Psoas muscle (tissue), 8 donors: ENCODE results near the gene TECPR2. TPM values are rescaled to one million over a fixed set of nuclear protein-coding genes. Genes with fewer than 3 reads are reported as not detected.

Source experiments
- ATAC-seq, 4 donors: fragments of 200-7000 bp; cut with Tn5 transposase; one replicate each; pipeline ENCODE4 v1.9.1; 2020; ENCODE audit warnings: moderate library complexity in 3 of 4, mild to moderate bottlenecking in 2 of 4
- DNase-seq, 2 donors: peaks; one replicate each; pipeline ENCODE4 v3.0.0-alpha.2; 2020
- H3K27ac ChIP-seq: fragments of 200-600 bp; one replicate; pipeline ENCODE4 v1.8.0; 2022
- H3K27me3 ChIP-seq, 3 donors: fragments of 200-600 bp in 1 of 3; one replicate each; pipeline versions ENCODE4 v1.6.1 to v1.8.0; 2013 to 2022; ENCODE audit warnings: low read length in 2 of 3, mild to moderate bottlenecking in 2 of 3, moderate library complexity in 1 of 3; ENCODE audit not compliant: insufficient read depth in 3 of 3
- H3K36me3 ChIP-seq, 2 donors: fragments of 200-600 bp in 1 of 2; one replicate each; pipeline versions ENCODE4 v1.6.1 to v1.8.0; 2013 to 2022; ENCODE audit warnings: low read depth in 1 of 2, mild to moderate bottlenecking in 1 of 2, moderate library complexity in 1 of 2; ENCODE audit not compliant: insufficient read depth in 1 of 2
- H3K4me1 ChIP-seq: fragments of 200-600 bp; one replicate; pipeline ENCODE4 v1.8.0; 2022
- H3K4me3 ChIP-seq: fragments of 200-600 bp; one replicate; pipeline ENCODE4 v1.8.0; 2022; ENCODE audit warnings: mild to moderate bottlenecking
- H3K9me3 ChIP-seq: fragments of 200-600 bp; one replicate; pipeline ENCODE4 v1.8.0; 2022
- WGBS, 3 donors: extraction: QIAGEN DNeasy Blood & Tissue Kit; methylation state at CpG; one replicate each; pipeline versions ENCODE4 v1.1.6 to v1.1.7; 2013; 5-methylcytosine and 5-hydroxymethylcytosine counted together
- intact Hi-C, 2 donors: fragments of 100-400 bp; cut with DNase I; formaldehyde crosslinking; loops; one replicate each; pipeline versions ENCODE4 v1.11.0 to v1.14.2; 2022
- polyA plus RNA-seq, 3 donors: library from polyadenylated mRNA; stranded (reverse); fragments of 200-250 nt; gene quantifications; one replicate each; pipeline ENCODE4 v1.2.3, GENCODE V29; 2013
- total RNA-seq, 4 donors: library from RNA; stranded (reverse); fragmentation: NEBNext Ultra II Directional in 2 of 4; extraction: Animal tissue kit (Norgen Biotek cat#: 25700) in 2 of 4; gene quantifications; one replicate each; pipeline versions ENCODE4 v1.2.1 to v1.2.4, GENCODE V29; 2021 to 2023
- TF ChIP-seq, protein P1 (sequence below): fragments of 200-600 bp; IDR thresholded peaks from one replicate; pipeline ENCODE4 v1.8.0; 2022; ENCODE audit warnings: antibody characterized with exemption
- donor health status: healthy with polysubstance abuse.
- donor health status: DM: no; HTN: no; CAD: no; lungs with moderate emphysema.
- donor health status: Bipolar disorder and iron deficiency.
- donor health status: healthy.
- donor health status: DM: yes; HTN: yes; CAD: no.
- donor health status: DM: no; HTN: no; CAD: no.
- donor health status: DM: no; HTN: no; CAD: no.
- donor health status: DM: yes; HTN: yes; CAD: no.

The TECPR2 gene
- total and polyA plus RNA-seq, 7 donors = 5.7 to 22.5 (median 16.4) TPM

- WGBS, 3 donors = 78 to 82% (median 80%) methylated on average over 10 of the region's 10 CpGs
- H3K9me3 ChIP-seq = no peaks in the 10 kb centered on the region
- H3K27me3 ChIP-seq = peaks cover 0 to 35% (median 14%) of the 10 kb centered on the region in 3 donors
- no peak for ATAC-seq
- H3K4me1 ChIP-seq = peaks cover 3% of the 10 kb centered on the region
- TF ChIP-seq, protein P1, sequence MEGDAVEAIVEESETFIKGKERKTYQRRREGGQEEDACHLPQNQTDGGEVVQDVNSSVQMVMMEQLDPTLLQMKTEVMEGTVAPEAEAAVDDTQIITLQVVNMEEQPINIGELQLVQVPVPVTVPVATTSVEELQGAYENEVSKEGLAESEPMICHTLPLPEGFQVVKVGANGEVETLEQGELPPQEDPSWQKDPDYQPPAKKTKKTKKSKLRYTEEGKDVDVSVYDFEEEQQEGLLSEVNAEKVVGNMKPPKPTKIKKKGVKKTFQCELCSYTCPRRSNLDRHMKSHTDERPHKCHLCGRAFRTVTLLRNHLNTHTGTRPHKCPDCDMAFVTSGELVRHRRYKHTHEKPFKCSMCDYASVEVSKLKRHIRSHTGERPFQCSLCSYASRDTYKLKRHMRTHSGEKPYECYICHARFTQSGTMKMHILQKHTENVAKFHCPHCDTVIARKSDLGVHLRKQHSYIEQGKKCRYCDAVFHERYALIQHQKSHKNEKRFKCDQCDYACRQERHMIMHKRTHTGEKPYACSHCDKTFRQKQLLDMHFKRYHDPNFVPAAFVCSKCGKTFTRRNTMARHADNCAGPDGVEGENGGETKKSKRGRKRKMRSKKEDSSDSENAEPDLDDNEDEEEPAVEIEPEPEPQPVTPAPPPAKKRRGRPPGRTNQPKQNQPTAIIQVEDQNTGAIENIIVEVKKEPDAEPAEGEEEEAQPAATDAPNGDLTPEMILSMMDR = no peak
- H3K36me3 ChIP-seq = no peaks in the 10 kb centered on the region
- H3K4me3 ChIP-seq = no peak overlapping the region
- intact Hi-C loops = no loop called here
- H3K27ac ChIP-seq = no peak overlapping the region
- DNase-seq = no peak
Measured at GRCh38 chr14:102541771-102542170, 179.0 kb downstream of the TECPR2 start.

DNA sequence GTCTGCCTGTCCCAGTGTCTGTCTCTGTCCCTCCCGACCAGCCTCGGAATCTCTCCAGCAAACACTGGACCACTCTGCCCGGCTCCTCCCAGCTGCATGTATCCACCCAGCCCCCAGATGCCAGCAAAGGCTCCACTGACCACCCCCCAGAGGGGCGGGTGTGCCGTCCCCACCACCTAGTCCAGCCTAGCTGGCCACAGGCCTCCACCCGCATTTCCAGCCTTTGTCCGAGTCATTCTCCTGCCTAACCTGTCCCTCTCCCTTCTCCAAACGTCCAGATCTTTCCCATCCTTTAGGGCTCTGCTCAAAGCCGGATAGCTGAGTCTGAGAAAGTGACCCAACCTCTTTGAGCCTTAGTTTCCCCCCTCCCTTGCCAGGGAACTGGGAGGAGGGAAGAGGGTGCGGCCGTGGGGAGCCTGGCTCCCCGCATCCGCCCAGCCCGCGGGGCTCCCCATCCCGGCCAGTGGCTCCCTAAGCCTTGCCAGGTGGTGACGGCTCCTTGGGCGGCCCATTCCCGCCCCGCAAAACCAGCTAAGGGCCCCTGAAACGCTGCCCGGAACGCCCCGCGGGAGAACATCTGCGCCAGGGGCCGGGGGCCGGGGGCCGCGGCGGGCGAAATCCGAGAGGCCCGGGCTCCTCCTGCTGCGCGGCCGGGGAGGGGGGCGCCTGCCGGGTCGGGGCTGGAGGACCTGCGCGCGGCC, 181.5 kb downstream of the TECPR2 start:
- Histone ChIP-seq H3K27me3 (peaks cover 0 to 40% (median 16%) of the 10 kb centered on the region in 3 donors), H3K4me1 (peaks cover 3% of the 10 kb centered on the region), H3K36me3 (no peaks in the 10 kb centered on the region), H3K9me3 (no peaks in the 10 kb centered on the region), H3K27ac (no peak overlapping the region), H3K4me3 (peak overlapping the region; percentile 18)
- ATAC-seq = no peak
- intact Hi-C loops = no loop called here
- no peak for DNase-seq
- WGBS, 3 donors = 15 to 37% (median 21%) methylated on average over 19 to 43 of the region's 43 CpGs
- TF ChIP-seq, protein P1 = no peak

- peak in 1 of 4 donors; percentile 21 for ATAC-seq
- no peak for DNase-seq
- intact Hi-C loops = no loop called here
Measured at GRCh38 chr14:102544747-102545460, 182.2 kb downstream of the TECPR2 start.

DNA sequence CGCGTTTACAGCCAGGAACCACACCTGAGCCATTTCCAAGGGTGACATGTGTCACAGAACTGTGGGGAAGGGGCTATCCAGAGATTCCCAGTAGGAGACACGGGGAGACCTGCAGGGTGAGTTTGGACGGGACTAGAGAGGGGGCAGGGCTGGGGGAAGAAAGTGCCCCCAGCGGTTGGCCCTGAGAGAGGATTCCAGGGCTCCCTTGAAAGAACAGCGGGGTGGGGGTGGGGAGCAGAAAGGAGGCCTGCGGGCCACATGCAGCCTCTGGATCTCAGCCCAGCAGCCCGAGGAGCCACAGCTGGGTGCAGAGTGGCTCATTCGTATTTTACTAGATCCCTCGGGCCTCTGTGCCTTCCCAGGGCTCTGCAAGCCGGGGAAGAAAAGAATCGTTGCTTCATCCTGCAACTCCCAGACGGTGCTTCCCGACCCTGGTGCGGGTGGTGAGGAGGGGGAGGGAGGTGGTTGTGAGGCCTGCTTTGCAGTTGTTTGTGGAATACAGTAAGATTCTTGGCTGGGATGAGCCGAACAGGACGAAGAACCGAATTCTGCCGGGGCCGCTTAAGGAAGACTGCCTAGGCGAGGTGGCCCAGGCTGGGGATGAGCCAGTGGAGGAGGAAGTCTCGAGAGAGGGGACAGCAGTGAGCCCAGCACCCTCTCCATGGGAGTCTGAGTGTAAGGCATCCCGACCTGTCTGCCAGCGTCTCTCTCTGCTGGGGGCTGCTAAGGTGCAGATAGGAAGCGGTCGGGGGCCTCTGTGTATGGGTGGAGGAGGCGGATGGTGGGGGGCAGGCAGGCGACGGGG, 182.9 kb downstream of the TECPR2 start:
- no peak overlapping the region for H3K27ac ChIP-seq
- TF ChIP-seq, protein P1 = no peak
- H3K4me3 ChIP-seq = no peak overlapping the region
- peak in 2 of 4 donors; percentile 41 for ATAC-seq
- no peaks in the 10 kb centered on the region for H3K9me3 ChIP-seq
- WGBS, 3 donors = 40 to 49% (median 45%) methylated on average over 29 of the region's 29 CpGs
- no peak for DNase-seq
- intact Hi-C loops = no loop called here
- H3K27me3 ChIP-seq = peaks cover 0 to 40% (median 16%) of the 10 kb centered on the region in 3 donors
- H3K4me1 ChIP-seq = peaks cover 3% of the 10 kb centered on the region
- H3K36me3 ChIP-seq = no peaks in the 10 kb centered on the region

More at GRCh38 chr14:102544747-102545460, 182.2 kb downstream of the TECPR2 start:
- H3K4me1 ChIP-seq = peaks cover 3% of the 10 kb centered on the region
- TF ChIP-seq, protein P1 = no peak
- H3K27ac ChIP-seq = no peak overlapping the region
- H3K27me3 ChIP-seq = peaks cover 0 to 40% (median 16%) of the 10 kb centered on the region in 3 donors
- whole genome bisulfite sequencing, 3 donors = 10 to 13% (median 10%) methylated on average over 53 to 66 of the region's 66 CpGs
- H3K4me3 ChIP-seq = peak overlapping the region; percentile 18
- no peaks in the 10 kb centered on the region for H3K36me3 ChIP-seq
- H3K9me3 ChIP-seq = no peaks in the 10 kb centered on the region
